Endothelial cell of umbilical vein (primary cell): ENCODE data around the gene OPCML. TPM values are rescaled to one million over a fixed set of nuclear protein-coding genes. Genes with fewer than 3 reads are reported as not detected.

Source experiments
- BruUV-seq: library from RNA; stranded (reverse); fragments of 400-500 nt; replicated peaks from 2 replicates; lab custom pipeline; 2021; lab: Mats Ljungman, UMichigan
- CTCF ChIA-PET: fragments of 300-600, 350-600 bp; sonication (Branson Sonifier 250); formaldehyde crosslinking; loops from one replicate; lab custom pipeline; 2021; ENCODE audit warnings: antibody characterized with exemption, inconsistent platforms; lab: Charles Lee
- POLR2A ChIA-PET: fragments of 300-600, 350-600 bp; sonication (Branson Sonifier 250); formaldehyde crosslinking; loops from one replicate; lab custom pipeline; 2021; ENCODE audit warnings: antibody characterized with exemption, inconsistent platforms; lab: Charles Lee
- DNase-seq: peaks from one replicate; pipeline ENCODE4 v3.0.0-alpha.2; 2011; ENCODE audit warnings: low read depth, low spot score
- FAIRE-seq: peaks from 2 replicates; lab custom pipeline; 2011; peaks lifted over from hg19 to GRCh38; lab: Jason Lieb, UNC
- H2AFZ ChIP-seq: 2 replicates; pipeline ENCODE4 v1.6.0; 2012; ENCODE audit warnings: low read depth, low read length, control low read depth, inconsistent platforms
- H3K27ac ChIP-seq: 2 replicates; pipeline ENCODE4 v1.5.1; 2011; ENCODE audit warnings: low read depth, mild to moderate bottlenecking, control low read depth, low read length, moderate library complexity; ENCODE audit not compliant: insufficient read depth
- H3K27me3 ChIP-seq, 2 experiments: 2 replicates each; pipeline versions ENCODE4 v1.6.0 to v1.6.1; 2011; ENCODE audit warnings: low read length in 2 of 2, mixed read lengths in 1 of 2; ENCODE audit not compliant: control insufficient read depth in 2 of 2, insufficient read depth in 2 of 2
- H3K36me3 ChIP-seq, 2 experiments: 2 replicates in 1 of 2; 3 replicates in 1 of 2; pipeline ENCODE4 v1.5.1; 2011; ENCODE audit warnings: low read length in 2 of 2, mild to moderate bottlenecking in 1 of 2, moderate library complexity in 1 of 2; ENCODE audit not compliant: control insufficient read depth in 2 of 2, insufficient read depth in 2 of 2; ENCODE audit errors: extremely low read depth in 1 of 2
- H3K4me1 ChIP-seq: 3 replicates; pipeline ENCODE4 v1.5.1; 2011; ENCODE audit warnings: mild to moderate bottlenecking, low read length; ENCODE audit not compliant: control insufficient read depth, insufficient read depth; ENCODE audit errors: extremely low read depth
- H3K4me2 ChIP-seq: 2 replicates; pipeline ENCODE4 v1.6.1; 2011; ENCODE audit warnings: low read length, control low read depth, mixed read lengths; ENCODE audit not compliant: insufficient read depth
- H3K4me3 ChIP-seq, 3 experiments: fragments of 200-600 bp in 1 of 3; sonication (generic), shearing (Covaris generic) in 1 of 3; replicated peaks in 1 of 3; 2 replicates each; pipeline ENCODE4 v1.5.1; 2011 to 2016; ENCODE audit warnings: control low read depth in 3 of 3, low read length in 3 of 3, mild to moderate bottlenecking in 2 of 3, inconsistent platforms in 1 of 3, low read depth in 1 of 3, moderate library complexity in 1 of 3; ENCODE audit not compliant: insufficient read depth in 1 of 3
- H3K79me2 ChIP-seq: 2 replicates; pipeline ENCODE4 v1.6.0; 2012; ENCODE audit warnings: low read length, inconsistent platforms; ENCODE audit not compliant: control insufficient read depth, insufficient read depth
- H3K9ac ChIP-seq: replicated peaks from 2 replicates; pipeline ENCODE3; 2011; ENCODE audit warnings: low read length, control low read depth; ENCODE audit not compliant: insufficient read depth; ENCODE audit errors: extremely low read depth
- H3K9me1 ChIP-seq: replicated peaks from 3 replicates; pipeline ENCODE4 v1.6.0; 2011; ENCODE audit warnings: mild to moderate bottlenecking, low read length; ENCODE audit not compliant: control insufficient read depth, insufficient read depth; ENCODE audit errors: extremely low read depth
- H3K9me3 ChIP-seq: replicated peaks from 2 replicates; pipeline ENCODE4 v1.5.1; 2012; ENCODE audit warnings: low read length, inconsistent platforms; ENCODE audit not compliant: control insufficient read depth, insufficient read depth
- H4K20me1 ChIP-seq: replicated peaks from 2 replicates; pipeline ENCODE3; 2011; ENCODE audit warnings: mild to moderate bottlenecking, low read length; ENCODE audit not compliant: control insufficient read depth, insufficient read depth; ENCODE audit errors: extremely low read depth
- CTCF ChIP-seq, 2 donors: IDR thresholded peaks; 1 replicate in 1 of 2; 2 replicates in 1 of 2; pipeline ENCODE4 v1.5.1; 2011; ENCODE audit warnings: low read length in 2 of 2, mild to moderate bottlenecking in 2 of 2, moderate library complexity in 2 of 2, control low read depth in 1 of 2, inconsistent platforms in 1 of 2, low read depth in 1 of 2; ENCODE audit not compliant: insufficient read depth in 1 of 2; ENCODE audit errors: extremely low read depth in 1 of 2
- EZH2 ChIP-seq: IDR thresholded peaks from 2 replicates; pipeline ENCODE4 v1.6.1; 2012; ENCODE audit warnings: borderline replicate concordance, low read depth, mild to moderate bottlenecking, moderate library complexity, low read length, inconsistent platforms; ENCODE audit not compliant: severe bottlenecking
- FOS ChIP-seq: IDR thresholded peaks from 2 replicates; pipeline ENCODE4 v1.6.1; 2011; ENCODE audit warnings: mild to moderate bottlenecking, low read length, moderate library complexity, borderline replicate concordance; ENCODE audit not compliant: insufficient read depth
- GATA2 ChIP-seq: IDR thresholded peaks from 2 replicates; pipeline ENCODE4 v1.7.0; 2011; ENCODE audit warnings: low read depth, mild to moderate bottlenecking, moderate library complexity, mixed read lengths, low read length; ENCODE audit not compliant: insufficient read length, insufficient read depth
- JUN ChIP-seq: IDR thresholded peaks from 2 replicates; pipeline ENCODE4 v1.6.1; 2011; ENCODE audit warnings: borderline replicate concordance, low read depth; ENCODE audit not compliant: insufficient read length, insufficient read depth
- MAX ChIP-seq: IDR thresholded peaks from 2 replicates; pipeline ENCODE4 v1.6.1; 2011; ENCODE audit not compliant: insufficient read depth, insufficient read length
- MYC ChIP-seq: IDR thresholded peaks from one replicate; pipeline ENCODE4 v1.6.1; 2011; ENCODE audit warnings: mild to moderate bottlenecking, low read depth, low read length
- POLR2A ChIP-seq: IDR thresholded peaks from 2 replicates; pipeline ENCODE4 v1.6.1; 2012; ENCODE audit warnings: low read depth, mild to moderate bottlenecking, control low read depth, low read length
- POLR2AphosphoS5 ChIP-seq: IDR thresholded peaks from 2 replicates; pipeline ENCODE4 v1.6.1; 2012; ENCODE audit warnings: low read depth, mild to moderate bottlenecking, control low read depth, low read length, moderate library complexity; ENCODE audit not compliant: insufficient read depth
- dilution Hi-C: fragments of 300-500 bp; cut with MboI; formaldehyde crosslinking; loops from one replicate; pipeline ENCODE4 v1.15.0; 2019; ENCODE audit warnings: low sequenced_read_pairs; ENCODE audit not compliant: extremely low pct_ligation_motif_present
- intact Hi-C: fragments of 100-400 bp; cut with micrococcal nuclease; formaldehyde crosslinking; loops from one replicate; pipeline ENCODE4 v1.10.0; 2022
- polyA plus RNA-seq, 4 experiments: library from polyadenylated mRNA; depleted of rRNA in 3 of 4; stranded (reverse) in 3 of 4; unstranded in 1 of 4; fragments of >200 nt; gene quantifications; 2 replicates each; pipeline versions ENCODE4 v1.2.1 to v1.2.3, GENCODE V29; 2011 to 2012; ENCODE audit warnings: missing spikeins in 1 of 4
- total RNA-seq: library from RNA; stranded (reverse); gene quantifications from 2 replicates; pipeline ENCODE4 v1.2.3, GENCODE V29; 2021

The OPCML gene
- total and polyA plus RNA-seq, 2 donors (not counting 3 experiments of a cell fraction or from before 2014, with no cell fraction given) = not detected

GRCh38 chr11:132943706-132944568 is 588.4 kb downstream of the OPCML start:
- Histone ChIP-seq H3K27ac (no peak overlapping the region), H3K79me2 (no peaks in the 10 kb centered on the region), H3K9me3 (no peaks in the 10 kb centered on the region), H2AFZ (no peak overlapping the region), H3K4me2 (no peak overlapping the region), H4K20me1 (no peaks in the 10 kb centered on the region), H3K9me1 (no peaks in the 10 kb centered on the region), H3K4me3 (no peak overlapping the region), H3K4me1 (no peaks in the 10 kb centered on the region), H3K36me3 (no peaks in the 10 kb centered on the region), H3K9ac (no peak overlapping the region), H3K27me3 (peaks cover 10 to 17% of the 10 kb centered on the region in 2 experiments)
- POLR2A ChIA-PET = no interaction called here
- BruUV-seq = no TSS peak
- CTCF ChIA-PET = interaction anchor here (1.1 to 1.4 kb wide), 2 partner anchors 12 to 1255 kb away, joined by 3 read pairs; no protein-coding TSS in a partner anchor
- TF ChIP-seq MAX (no peak), EZH2 (no peak), CTCF (IDR thresholded peaks at IDR 0.05; ENCODE audit: extremely low read depth in 1 of 2, insufficient read depth in 1 of 2, low read depth in 1 of 2, low read length in 2 of 2) (no peak), JUN (no peak), POLR2AphosphoS5 (no peak), FOS (no peak), POLR2A (no peak), GATA2 (no peak), MYC (no peak)
- dilution Hi-C loops (no loop called here), intact Hi-C loops (loop anchor here (5.0 kb wide), 3 partner anchors 118 to 1032 kb away; no protein-coding TSS in a partner anchor)
- FAIRE-seq (no peak), DNase-seq (no peak)
